Measurements from ENCODE around the gene ZNF492. TPM values are rescaled to one million over a fixed set of nuclear protein-coding genes. Genes with fewer than 3 reads are reported as not detected.

ZNF492 gene
- total and polyA plus RNA-seq, 2 of the 8 experiments (the other 6 are each of a cell fraction or from before 2014, with no cell fraction given), result not detected

DNA sequence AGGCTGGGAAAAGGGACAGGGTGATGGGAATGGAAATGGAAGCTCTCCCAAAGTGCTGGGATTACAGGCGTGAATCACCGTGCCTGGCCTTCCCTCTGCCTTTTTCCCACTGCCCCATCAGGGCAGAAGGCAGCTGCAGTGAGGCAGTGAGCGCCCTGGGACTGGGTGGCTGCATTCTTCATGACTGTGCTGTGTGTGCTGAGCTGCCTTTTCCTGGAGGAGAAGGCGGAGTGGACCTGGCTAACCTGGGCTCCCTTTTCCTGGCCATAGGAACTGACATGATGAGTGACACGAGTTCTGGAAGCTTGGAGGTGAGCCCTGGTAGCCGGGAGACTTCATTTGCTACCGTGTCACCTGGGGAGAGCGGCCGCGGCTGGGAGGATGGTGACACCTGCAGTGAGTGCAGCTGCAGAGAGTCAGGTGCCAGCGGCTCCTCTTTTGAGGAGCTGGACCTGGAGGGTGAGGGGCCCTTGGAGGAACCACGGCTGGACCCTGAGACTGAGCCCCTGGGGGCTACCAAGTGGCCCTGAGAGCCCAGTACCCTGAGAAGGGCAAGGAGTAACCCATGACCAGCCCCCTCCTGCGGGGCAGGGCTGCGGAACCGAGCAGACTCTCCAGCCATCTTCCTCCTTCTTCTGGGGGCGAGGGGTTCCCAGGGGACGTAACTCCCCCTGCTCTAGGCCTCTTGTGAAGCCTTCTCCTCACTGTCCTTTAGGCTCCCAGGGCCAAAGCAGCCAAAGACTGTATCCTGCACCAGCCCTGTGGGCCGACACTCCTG is 26.3 kb upstream of the ZNF492 start (continued):
- TF ChIP-seq TAF7 (optimal IDR thresholded peaks at IDR 0.05; ENCODE audit: borderline replicate concordance, low read depth, low read length), result no peak
- TF ChIP-seq TBP (IDR thresholded peaks at IDR 0.05; ENCODE audit: low read depth, low read length), result no peak
- TF ChIP-seq, protein P1, sequence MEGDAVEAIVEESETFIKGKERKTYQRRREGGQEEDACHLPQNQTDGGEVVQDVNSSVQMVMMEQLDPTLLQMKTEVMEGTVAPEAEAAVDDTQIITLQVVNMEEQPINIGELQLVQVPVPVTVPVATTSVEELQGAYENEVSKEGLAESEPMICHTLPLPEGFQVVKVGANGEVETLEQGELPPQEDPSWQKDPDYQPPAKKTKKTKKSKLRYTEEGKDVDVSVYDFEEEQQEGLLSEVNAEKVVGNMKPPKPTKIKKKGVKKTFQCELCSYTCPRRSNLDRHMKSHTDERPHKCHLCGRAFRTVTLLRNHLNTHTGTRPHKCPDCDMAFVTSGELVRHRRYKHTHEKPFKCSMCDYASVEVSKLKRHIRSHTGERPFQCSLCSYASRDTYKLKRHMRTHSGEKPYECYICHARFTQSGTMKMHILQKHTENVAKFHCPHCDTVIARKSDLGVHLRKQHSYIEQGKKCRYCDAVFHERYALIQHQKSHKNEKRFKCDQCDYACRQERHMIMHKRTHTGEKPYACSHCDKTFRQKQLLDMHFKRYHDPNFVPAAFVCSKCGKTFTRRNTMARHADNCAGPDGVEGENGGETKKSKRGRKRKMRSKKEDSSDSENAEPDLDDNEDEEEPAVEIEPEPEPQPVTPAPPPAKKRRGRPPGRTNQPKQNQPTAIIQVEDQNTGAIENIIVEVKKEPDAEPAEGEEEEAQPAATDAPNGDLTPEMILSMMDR (IDR thresholded peaks at IDR 0.05; ENCODE audit: control extremely low read depth in 1 of 3, insufficient read depth in 1 of 3, low read depth in 1 of 3, low read length in 3 of 3), result no peak
- TF ChIP-seq CTBP2 (IDR thresholded peaks at IDR 0.05; ENCODE audit: borderline replicate concordance, insufficient read depth, insufficient read length, low read length), result no peak

Data from H1 (cell line).